ENCODE measurements around the gene SELENOS. TPM values are rescaled to one million over a fixed set of nuclear protein-coding genes. Genes with fewer than 3 reads are reported as not detected.

Gene SELENOS
- total and polyA plus RNA-seq, 8 donors: 37.4 to 184 (median 74.7) TPM

GRCh38 chr15:101314336-101315125 lies 37.2 kb upstream of the SELENOS start:
- H3K4me1 ChIP-seq: no peaks in the 10 kb centered on the region
- 88 to 90% (median 90%) methylated on average over 13 to 19 of the region's 19 CpGs for WGBS, 5 donors
- no peaks in the 10 kb centered on the region for H3K9me3 ChIP-seq
- peaks cover 0 to 37% (median 2%) of the 10 kb centered on the region in 4 donors for H3K36me3 ChIP-seq
- no peak overlapping the region for H3K4me3 ChIP-seq
- peaks cover 0 to 3% (median 0%) of the 10 kb centered on the region in 3 donors for H3K27me3 ChIP-seq
- TF ChIP-seq EP300 (IDR thresholded peaks at IDR 0.05): no peak
- TF ChIP-seq POLR2AphosphoS5 (IDR thresholded peaks at IDR 0.05): no peak
- no peak for TF ChIP-seq POLR2A (IDR thresholded peaks at IDR 0.05)
- no peak for TF ChIP-seq CTCF (IDR thresholded peaks at IDR 0.05)
- DNase-seq: no peak
- H3K27ac ChIP-seq: no peak overlapping the region
- intact Hi-C loops (cut with DNase I; ENCODE audit: low total_unique reads): no loop called here

- H3K4me3 ChIP-seq: no peak overlapping the region
- peaks cover 0 to 14% (median 0%) of the 10 kb centered on the region in 3 donors for H3K27me3 ChIP-seq
- H3K36me3 ChIP-seq: peaks cover 0 to 40% (median 2%) of the 10 kb centered on the region in 4 donors
- no peaks in the 10 kb centered on the region for H3K9me3 ChIP-seq
- H3K27ac ChIP-seq: no peak overlapping the region
- 88 to 93% (median 91%) methylated on average over 20 to 21 of the region's 21 CpGs for WGBS, 5 donors
- intact Hi-C loops (cut with DNase I; ENCODE audit: low total_unique reads): no loop called here
- TF ChIP-seq POLR2A (IDR thresholded peaks at IDR 0.05) (no peak), EP300 (IDR thresholded peaks at IDR 0.05) (no peak), CTCF (IDR thresholded peaks at IDR 0.05) (no peak), POLR2AphosphoS5 (IDR thresholded peaks at IDR 0.05) (no peak)
- no peak for DNase-seq
- H3K4me1 ChIP-seq: no peaks in the 10 kb centered on the region
Observed at GRCh38 chr15:101313041-101313761, 35.9 kb upstream of the SELENOS start.

GRCh38 chr15:101310508-101310907 lies 33.2 kb upstream of the SELENOS start:
- H3K4me1 ChIP-seq: no peaks in the 10 kb centered on the region
- H3K27ac ChIP-seq: no peak overlapping the region
- H3K4me3 ChIP-seq: no peak overlapping the region
- 92 to 97% (median 93%) methylated on average over 7 of the region's 7 CpGs for WGBS, 5 donors
- H3K9me3 ChIP-seq: no peaks in the 10 kb centered on the region
- peaks cover 0 to 36% (median 0%) of the 10 kb centered on the region in 4 donors for H3K36me3 ChIP-seq
- DNase-seq: no peak
- no peak for TF ChIP-seq POLR2AphosphoS5 (IDR thresholded peaks at IDR 0.05)
- TF ChIP-seq EP300 (IDR thresholded peaks at IDR 0.05): no peak
- TF ChIP-seq POLR2A (IDR thresholded peaks at IDR 0.05): no peak
- no peak for TF ChIP-seq CTCF (IDR thresholded peaks at IDR 0.05)
- H3K27me3 ChIP-seq: peaks cover 0 to 14% (median 0%) of the 10 kb centered on the region in 3 donors
- intact Hi-C loops (cut with DNase I; ENCODE audit: low total_unique reads): no loop called here

- H3K4me3 ChIP-seq: no peak overlapping the region
- no peak for DNase-seq
- H3K9me3 ChIP-seq: no peaks in the 10 kb centered on the region
- intact Hi-C loops (cut with DNase I; ENCODE audit: low total_unique reads): no loop called here
- H3K36me3 ChIP-seq: peaks cover 0 to 36% (median 0%) of the 10 kb centered on the region in 4 donors
- H3K4me1 ChIP-seq: no peaks in the 10 kb centered on the region
- no peak overlapping the region for H3K27ac ChIP-seq
- 87 to 100% (median 94%) methylated on average over 1 to 7 of the region's 7 CpGs for WGBS, 5 donors
- H3K27me3 ChIP-seq: peaks cover 0 to 14% (median 0%) of the 10 kb centered on the region in 3 donors
- no peak for TF ChIP-seq POLR2AphosphoS5 (IDR thresholded peaks at IDR 0.05)
- no peak for TF ChIP-seq POLR2A (IDR thresholded peaks at IDR 0.05)
- TF ChIP-seq EP300 (IDR thresholded peaks at IDR 0.05): no peak
- TF ChIP-seq CTCF (IDR thresholded peaks at IDR 0.05): no peak
Observed at GRCh38 chr15:101310161-101310480, 32.8 kb upstream of the SELENOS start.
